Bronchial smooth muscle cell (primary cell): ENCODE measurements around the gene CDC42BPB. TPM values are rescaled to one million over a fixed set of nuclear protein-coding genes. Genes with fewer than 3 reads are reported as not detected.

Experiments
- total RNA-seq: library from RNA; depleted of rRNA; stranded (reverse); fragments of >200 nt; gene quantifications from 2 replicates; pipeline ENCODE4 v1.2.1, GENCODE V29; 2014

CDC42BPB gene, protein sequence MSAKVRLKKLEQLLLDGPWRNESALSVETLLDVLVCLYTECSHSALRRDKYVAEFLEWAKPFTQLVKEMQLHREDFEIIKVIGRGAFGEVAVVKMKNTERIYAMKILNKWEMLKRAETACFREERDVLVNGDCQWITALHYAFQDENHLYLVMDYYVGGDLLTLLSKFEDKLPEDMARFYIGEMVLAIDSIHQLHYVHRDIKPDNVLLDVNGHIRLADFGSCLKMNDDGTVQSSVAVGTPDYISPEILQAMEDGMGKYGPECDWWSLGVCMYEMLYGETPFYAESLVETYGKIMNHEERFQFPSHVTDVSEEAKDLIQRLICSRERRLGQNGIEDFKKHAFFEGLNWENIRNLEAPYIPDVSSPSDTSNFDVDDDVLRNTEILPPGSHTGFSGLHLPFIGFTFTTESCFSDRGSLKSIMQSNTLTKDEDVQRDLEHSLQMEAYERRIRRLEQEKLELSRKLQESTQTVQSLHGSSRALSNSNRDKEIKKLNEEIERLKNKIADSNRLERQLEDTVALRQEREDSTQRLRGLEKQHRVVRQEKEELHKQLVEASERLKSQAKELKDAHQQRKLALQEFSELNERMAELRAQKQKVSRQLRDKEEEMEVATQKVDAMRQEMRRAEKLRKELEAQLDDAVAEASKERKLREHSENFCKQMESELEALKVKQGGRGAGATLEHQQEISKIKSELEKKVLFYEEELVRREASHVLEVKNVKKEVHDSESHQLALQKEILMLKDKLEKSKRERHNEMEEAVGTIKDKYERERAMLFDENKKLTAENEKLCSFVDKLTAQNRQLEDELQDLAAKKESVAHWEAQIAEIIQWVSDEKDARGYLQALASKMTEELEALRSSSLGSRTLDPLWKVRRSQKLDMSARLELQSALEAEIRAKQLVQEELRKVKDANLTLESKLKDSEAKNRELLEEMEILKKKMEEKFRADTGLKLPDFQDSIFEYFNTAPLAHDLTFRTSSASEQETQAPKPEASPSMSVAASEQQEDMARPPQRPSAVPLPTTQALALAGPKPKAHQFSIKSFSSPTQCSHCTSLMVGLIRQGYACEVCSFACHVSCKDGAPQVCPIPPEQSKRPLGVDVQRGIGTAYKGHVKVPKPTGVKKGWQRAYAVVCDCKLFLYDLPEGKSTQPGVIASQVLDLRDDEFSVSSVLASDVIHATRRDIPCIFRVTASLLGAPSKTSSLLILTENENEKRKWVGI (N-terminal part only)
- total RNA-seq: 60.5 and 71.7 TPM in 2 replicates

DNA sequence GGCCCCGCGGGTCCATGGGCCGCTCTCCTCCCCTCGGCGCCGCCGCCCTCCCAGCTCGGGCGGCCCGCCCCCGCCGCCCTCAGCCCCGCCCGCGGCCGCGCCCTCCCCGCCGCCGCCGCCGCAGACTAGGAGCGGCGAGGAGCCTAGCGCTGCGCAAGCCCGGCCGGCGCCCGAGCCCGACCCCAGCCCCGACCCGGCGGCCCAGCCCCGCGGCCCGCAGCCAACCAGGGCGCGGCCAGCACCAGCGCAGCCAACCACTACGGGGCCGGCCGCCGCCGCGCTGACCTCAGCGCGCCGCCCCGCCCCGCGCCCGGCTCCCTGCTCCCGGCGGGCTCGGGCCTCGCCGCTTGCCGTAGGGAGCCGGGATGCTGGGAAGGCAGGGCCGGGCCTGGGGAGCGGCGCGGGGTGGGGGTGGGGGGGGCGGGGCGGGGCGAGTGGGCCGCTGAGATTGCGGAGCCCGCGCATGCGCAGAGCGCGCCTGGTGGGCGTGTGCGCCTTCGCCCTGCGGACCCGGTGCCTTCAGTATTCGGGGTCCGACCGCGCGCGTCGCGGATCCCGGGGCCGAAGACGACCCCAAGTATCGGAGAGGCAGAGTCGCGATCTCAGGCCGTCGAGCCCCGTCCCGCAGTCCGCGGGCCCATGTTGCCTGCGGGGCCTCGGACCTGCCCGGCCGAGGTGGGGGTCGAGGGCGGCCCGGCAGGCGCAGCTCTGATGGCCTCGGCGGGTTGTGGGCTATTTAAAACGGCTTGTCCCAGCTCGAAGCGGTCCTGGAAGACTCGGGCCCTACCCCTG, at the start of gene CDC42BPB:
Gene CDC42BPB (minus strand): TSS at position 178 of the 792 bp plus-strand sequence. CDS start 376 bp downstream, outside the sequence.

DNA sequence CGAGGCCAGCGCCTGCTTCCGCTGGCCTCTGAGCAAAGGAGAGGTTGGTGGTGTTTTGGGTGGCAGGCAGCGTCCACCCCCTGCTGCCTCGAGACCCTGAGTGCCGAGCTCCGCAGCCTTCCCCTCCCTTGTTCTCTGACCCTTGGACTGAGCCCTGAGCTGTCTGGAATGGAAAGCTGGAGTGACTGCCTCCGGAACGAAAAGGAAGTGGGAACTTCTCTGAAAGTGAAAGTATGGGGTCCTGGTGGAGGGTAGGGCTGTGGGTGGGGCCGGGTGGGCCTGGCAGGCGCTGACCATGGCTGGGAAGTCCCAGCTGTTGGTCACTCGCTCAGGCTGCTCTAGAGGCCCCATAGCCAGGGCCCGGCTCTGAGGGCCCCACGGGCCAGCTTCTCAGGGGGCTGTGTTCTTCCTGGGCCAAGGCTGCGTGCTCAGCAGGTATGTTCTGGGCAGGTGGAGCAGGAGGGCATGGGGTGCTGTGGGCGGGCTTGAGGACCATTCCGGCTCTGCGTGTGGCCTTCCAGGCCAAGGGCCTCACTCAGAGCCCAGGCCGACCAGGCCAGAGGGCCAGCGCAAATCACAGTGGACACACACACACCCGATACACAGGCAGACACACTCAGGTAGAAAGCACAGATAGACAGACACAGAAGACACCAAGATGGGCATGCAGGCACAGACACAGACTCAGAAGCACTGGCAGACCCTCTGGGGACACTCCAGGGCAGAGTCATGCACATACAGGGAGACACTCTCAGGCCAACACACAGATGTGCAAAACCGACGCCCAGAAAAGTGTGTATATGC, 37.3 kb upstream of the CDC42BPB start, which contains the start of gene EXOC3L4:
Gene EXOC3L4 (plus strand): TSS at position 320 of the 804 bp plus-strand sequence. CDS start 5,495 bp downstream, outside the sequence.

DNA sequence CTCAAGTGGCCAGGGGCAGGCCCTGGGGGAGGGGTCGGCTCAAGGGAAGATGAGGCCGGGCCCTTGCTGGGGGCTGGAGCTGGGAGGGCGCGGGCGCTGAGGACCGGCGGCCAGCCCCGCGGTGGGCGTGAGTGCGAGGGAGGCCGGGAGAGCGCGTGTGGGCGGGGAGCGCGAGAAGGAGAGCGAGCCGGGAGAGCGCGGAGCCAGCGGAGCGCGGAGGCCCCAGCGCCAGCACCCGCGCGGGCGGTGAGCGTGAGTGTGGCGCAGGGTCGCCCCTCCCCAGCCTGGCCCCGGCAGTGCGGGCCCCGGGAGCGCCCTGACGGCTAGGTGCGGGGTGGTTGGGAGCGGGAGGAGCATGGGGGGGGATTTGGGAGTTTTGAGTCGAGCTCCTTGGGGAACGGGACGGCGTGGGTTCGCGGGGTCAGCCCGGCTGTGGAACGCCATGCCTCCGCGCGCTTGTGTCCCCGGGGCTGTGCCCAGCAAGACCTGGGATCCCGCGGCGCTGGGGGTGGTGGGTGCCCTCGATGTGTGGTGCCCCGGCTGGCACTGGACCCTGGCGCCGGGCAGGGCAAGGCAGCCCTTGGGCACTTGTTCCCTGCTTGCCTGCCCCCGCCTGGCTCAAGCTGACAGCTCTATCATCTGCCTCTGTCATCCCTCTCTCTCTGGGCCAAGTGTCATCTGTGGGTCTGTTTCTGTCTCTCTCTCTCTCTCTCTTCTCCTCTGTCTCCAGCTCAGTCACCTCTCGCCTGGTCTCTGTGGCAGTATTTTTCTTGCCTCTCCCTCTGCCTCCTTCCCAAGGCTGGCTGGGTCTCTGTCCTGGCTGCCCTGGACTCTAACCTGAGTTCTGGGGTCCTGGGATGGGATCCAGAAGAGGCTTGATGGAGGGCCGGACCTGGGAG, 26.9 kb upstream of the CDC42BPB start, which contains the start of gene LBHD2:
Gene LBHD2 (plus strand): TSS at position 190 of the 899 bp plus-strand sequence. CDS start 1,803 bp downstream, outside the sequence.

DNA sequence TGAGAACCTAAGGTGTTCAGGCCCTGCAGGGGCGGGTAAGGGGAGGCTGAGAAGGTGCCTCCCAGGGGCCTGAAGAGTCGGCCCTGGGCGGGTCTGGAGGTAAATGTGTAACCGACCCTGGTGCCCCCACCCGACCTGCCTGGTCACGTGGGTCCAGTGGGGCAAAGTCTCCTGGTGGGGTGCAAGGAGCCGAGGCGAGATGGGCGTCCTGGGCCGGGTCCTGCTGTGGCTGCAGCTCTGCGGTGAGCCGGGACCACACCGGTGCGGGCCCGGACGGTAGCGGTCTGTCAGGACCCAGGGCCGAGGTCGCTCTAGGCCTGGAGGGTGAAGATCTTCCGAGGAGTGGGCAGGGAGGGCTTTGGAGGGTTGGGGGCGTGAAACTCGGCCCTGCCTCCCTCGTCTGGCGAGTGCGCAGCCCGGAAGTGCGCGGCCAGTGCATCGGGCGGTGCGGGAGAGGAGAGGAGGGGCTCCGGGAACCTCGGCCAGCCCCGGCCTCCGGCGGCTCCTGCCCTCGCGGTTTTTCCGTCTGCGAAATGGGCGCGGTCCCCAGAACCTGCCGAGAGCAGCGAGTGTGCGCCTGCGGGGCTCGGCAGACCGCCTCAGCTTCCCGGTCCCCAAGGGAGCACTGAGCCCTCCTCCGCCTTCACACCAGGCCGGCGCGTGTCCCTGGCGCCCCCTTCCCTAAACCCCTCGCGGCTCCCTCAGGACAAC, 134.7 kb downstream of the CDC42BPB start, which contains the start of gene AMN:
Gene AMN (plus strand): TSS at position 174 of the 711 bp plus-strand sequence. CDS start 26 bp downstream, at position 200.

Other genes starting within 250 kb of the CDC42BPB start
- under 0.01 and 0.09 TPM in 2 replicates for gene AMN, start 134.9 kb downstream of the CDC42BPB start, total RNA-seq
- gene LBHD2, start 26.7 kb upstream of the CDC42BPB start, total RNA-seq: not detected in 2 replicates
- gene EXOC3L4, start 37.2 kb upstream of the CDC42BPB start, total RNA-seq: 0.32 and 1.3 TPM in 2 replicates
- gene TNFAIP2, start 65.9 kb upstream of the CDC42BPB start, total RNA-seq: 55.1 and 59.1 TPM in 2 replicates